Astrocyte (in vitro differentiated cells and primary cell): ENCODE measurements around the gene ASB6. TPM values are rescaled to one million over a fixed set of nuclear protein-coding genes. Genes with fewer than 3 reads are reported as not detected.

Experiments
- DNase-seq: peaks from one replicate; pipeline ENCODE4 v3.0.0-alpha.2; 2010; ENCODE audit warnings: low read depth
- FAIRE-seq: peaks from 2 replicates; lab custom pipeline; 2011; peaks lifted over from hg19 to GRCh38; lab: Jason Lieb, UNC
- H2AFZ ChIP-seq: 2 replicates; pipeline ENCODE4 v1.6.0; 2012; ENCODE audit warnings: low read depth, low read length, inconsistent platforms
- H3K27ac ChIP-seq: 2 replicates; pipeline ENCODE4 v1.5.1; 2011; ENCODE audit warnings: low read depth, low read length, inconsistent platforms
- H3K27me3 ChIP-seq: 2 replicates; pipeline ENCODE4 v1.6.0; 2011; ENCODE audit warnings: low read length, inconsistent platforms; ENCODE audit not compliant: insufficient read depth
- H3K36me3 ChIP-seq: 2 replicates; pipeline ENCODE4 v1.5.1; 2011; ENCODE audit warnings: low read length, inconsistent platforms; ENCODE audit not compliant: insufficient read depth
- H3K4me1 ChIP-seq: 2 replicates; pipeline ENCODE4 v1.5.1; 2011; ENCODE audit warnings: low read length, inconsistent platforms; ENCODE audit not compliant: insufficient read depth
- H3K4me2 ChIP-seq: 2 replicates; pipeline ENCODE4 v1.6.0; 2012; ENCODE audit warnings: low read length, inconsistent platforms
- H3K4me3 ChIP-seq: 2 replicates; pipeline ENCODE4 v1.5.1; 2011; ENCODE audit warnings: low read depth, mild to moderate bottlenecking, low read length, inconsistent platforms; ENCODE audit not compliant: insufficient read depth
- H3K79me2 ChIP-seq: 2 replicates; pipeline ENCODE4 v1.6.0; 2012; ENCODE audit warnings: mild to moderate bottlenecking, low read length, inconsistent platforms; ENCODE audit not compliant: insufficient read depth
- H3K9ac ChIP-seq: 2 replicates; pipeline ENCODE4 v1.6.0; 2012; ENCODE audit warnings: mild to moderate bottlenecking, low read length, inconsistent platforms
- H3K9me3 ChIP-seq: 2 replicates; pipeline ENCODE4 v1.5.1; 2012; ENCODE audit warnings: low read depth, mild to moderate bottlenecking, low read length, inconsistent platforms; ENCODE audit not compliant: insufficient read depth
- H4K20me1 ChIP-seq: 2 replicates; pipeline ENCODE4 v1.6.0; 2012; ENCODE audit warnings: low read length, inconsistent platforms; ENCODE audit not compliant: insufficient read depth
- H3K27ac Mint-ChIP-seq: one replicate; pipeline ENCODE4 v1.8.0; 2021; ENCODE audit warnings: mild to moderate bottlenecking, mixed read lengths; ENCODE audit not compliant: unreplicated experiment
- H3K27me3 Mint-ChIP-seq: one replicate; pipeline ENCODE4 v1.8.0; 2021; ENCODE audit warnings: low read depth, mixed read lengths; ENCODE audit not compliant: unreplicated experiment
- H3K36me3 Mint-ChIP-seq: one replicate; pipeline ENCODE4 v1.8.0; 2021; ENCODE audit warnings: low read depth, mixed read lengths; ENCODE audit not compliant: unreplicated experiment
- H3K4me1 Mint-ChIP-seq: one replicate; pipeline ENCODE4 v1.8.0; 2021; ENCODE audit warnings: low read depth, mixed read lengths; ENCODE audit not compliant: unreplicated experiment
- H3K4me3 Mint-ChIP-seq: one replicate; pipeline ENCODE4 v1.8.0; 2021; ENCODE audit warnings: mild to moderate bottlenecking, moderate library complexity, mixed read lengths; ENCODE audit not compliant: unreplicated experiment
- H3K9me3 Mint-ChIP-seq: one replicate; pipeline ENCODE4 v1.8.0; 2021; ENCODE audit warnings: mild to moderate bottlenecking, mixed read lengths; ENCODE audit not compliant: unreplicated experiment
- EZH2 ChIP-seq: IDR thresholded peaks from 2 replicates; pipeline ENCODE4 v1.6.1; 2012; ENCODE audit warnings: mild to moderate bottlenecking, low read length, inconsistent platforms; ENCODE audit not compliant: insufficient read depth
- total RNA-seq: library from RNA; stranded (reverse); gene quantifications from 2 replicates; pipeline ENCODE4 v1.2.1, GENCODE V29; 2021
- TF ChIP-seq, protein P1 (sequence below): IDR thresholded peaks from 2 replicates; pipeline ENCODE4 v1.5.1; 2011; ENCODE audit warnings: low read depth, mild to moderate bottlenecking, inconsistent platforms, low read length, moderate library complexity; ENCODE audit not compliant: insufficient read depth

The ASB6 gene
- total RNA-seq, 1 donor from 2014 or later = 24.3 TPM

DNA sequence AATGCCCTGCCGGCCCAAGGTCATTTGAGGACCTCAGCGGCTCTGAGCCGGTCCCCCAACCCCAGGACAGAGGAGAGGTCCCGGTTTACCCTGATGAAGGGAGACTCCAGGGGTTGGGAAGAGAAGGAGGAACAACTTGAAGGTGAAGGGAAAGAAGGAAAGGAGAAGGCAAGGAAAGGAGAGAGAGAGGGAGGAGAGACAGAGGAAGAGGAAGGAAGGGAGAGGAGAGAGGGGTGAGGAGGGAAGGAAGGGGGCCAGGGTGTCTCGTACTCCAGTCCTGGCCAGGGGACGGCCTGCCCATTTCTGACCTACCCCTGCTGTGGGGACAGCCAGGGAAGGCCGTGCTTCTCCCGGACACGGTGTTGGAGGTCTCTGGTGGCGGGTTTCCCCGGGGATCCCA is 25.4 kb upstream of the ASB6 start:
- DNase-seq = no peak
- FAIRE-seq = no peak
- no peaks in the 10 kb centered on the region for H3K36me3 ChIP-seq
- no peak overlapping the region for H3K4me2 ChIP-seq
- H3K27ac ChIP-seq = no peak overlapping the region
- no peaks in the 10 kb centered on the region for H3K9me3 ChIP-seq
- no peaks in the 10 kb centered on the region for H3K79me2 ChIP-seq
- H3K36me3 Mint-ChIP-seq = no peaks in the 10 kb centered on the region
- H3K4me3 ChIP-seq = no peak overlapping the region
- H2AFZ ChIP-seq = no peak overlapping the region
- H4K20me1 ChIP-seq = peaks cover 3% of the 10 kb centered on the region
- no peaks in the 10 kb centered on the region for H3K9me3 Mint-ChIP-seq
- TF ChIP-seq EZH2 = no peak
- TF ChIP-seq, protein P1, sequence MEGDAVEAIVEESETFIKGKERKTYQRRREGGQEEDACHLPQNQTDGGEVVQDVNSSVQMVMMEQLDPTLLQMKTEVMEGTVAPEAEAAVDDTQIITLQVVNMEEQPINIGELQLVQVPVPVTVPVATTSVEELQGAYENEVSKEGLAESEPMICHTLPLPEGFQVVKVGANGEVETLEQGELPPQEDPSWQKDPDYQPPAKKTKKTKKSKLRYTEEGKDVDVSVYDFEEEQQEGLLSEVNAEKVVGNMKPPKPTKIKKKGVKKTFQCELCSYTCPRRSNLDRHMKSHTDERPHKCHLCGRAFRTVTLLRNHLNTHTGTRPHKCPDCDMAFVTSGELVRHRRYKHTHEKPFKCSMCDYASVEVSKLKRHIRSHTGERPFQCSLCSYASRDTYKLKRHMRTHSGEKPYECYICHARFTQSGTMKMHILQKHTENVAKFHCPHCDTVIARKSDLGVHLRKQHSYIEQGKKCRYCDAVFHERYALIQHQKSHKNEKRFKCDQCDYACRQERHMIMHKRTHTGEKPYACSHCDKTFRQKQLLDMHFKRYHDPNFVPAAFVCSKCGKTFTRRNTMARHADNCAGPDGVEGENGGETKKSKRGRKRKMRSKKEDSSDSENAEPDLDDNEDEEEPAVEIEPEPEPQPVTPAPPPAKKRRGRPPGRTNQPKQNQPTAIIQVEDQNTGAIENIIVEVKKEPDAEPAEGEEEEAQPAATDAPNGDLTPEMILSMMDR = no peak
- H3K4me1 Mint-ChIP-seq = no peaks in the 10 kb centered on the region
- H3K27me3 ChIP-seq = peaks cover 16% of the 10 kb centered on the region
- H3K27ac Mint-ChIP-seq = no peak overlapping the region
- no peak overlapping the region for H3K9ac ChIP-seq
- peaks cover 10% of the 10 kb centered on the region for H3K4me1 ChIP-seq
- H3K4me3 Mint-ChIP-seq = no peak overlapping the region
- H3K27me3 Mint-ChIP-seq = peaks cover 29% of the 10 kb centered on the region

DNA sequence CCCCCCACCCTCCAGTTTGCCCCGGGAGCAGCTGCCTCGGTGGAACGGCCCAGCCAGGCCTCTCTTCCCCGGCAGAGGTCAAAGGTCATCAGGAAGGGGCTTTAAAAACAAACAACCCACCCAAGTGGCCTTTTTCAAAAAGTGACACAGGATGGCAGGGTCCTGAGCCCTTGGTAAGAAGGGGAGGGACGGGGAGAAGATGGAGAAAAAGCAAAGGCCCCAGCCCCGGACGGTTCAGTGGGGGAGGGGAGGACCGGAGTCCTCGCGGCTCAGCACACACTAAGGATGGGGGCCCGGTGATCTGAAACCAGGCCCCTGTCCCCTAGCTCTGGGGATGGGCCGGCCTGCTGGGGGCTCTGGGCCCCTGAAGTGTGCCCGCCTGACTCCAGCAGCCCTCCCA is 24.6 kb upstream of the ASB6 start:
- Mint-ChIP-seq H3K4me1 (no peaks in the 10 kb centered on the region), H3K36me3 (no peaks in the 10 kb centered on the region), H3K27ac (no peak overlapping the region), H3K27me3 (peaks cover 27% of the 10 kb centered on the region), H3K4me3 (no peak overlapping the region), H3K9me3 (no peaks in the 10 kb centered on the region)
- H3K4me2 ChIP-seq = no peak overlapping the region
- no peaks in the 10 kb centered on the region for H3K36me3 ChIP-seq
- no peak overlapping the region for H3K27ac ChIP-seq
- FAIRE-seq (no peak), DNase-seq (no peak)
- H3K4me1 ChIP-seq = peaks cover 10% of the 10 kb centered on the region
- peaks cover 3% of the 10 kb centered on the region for H4K20me1 ChIP-seq
- H2AFZ ChIP-seq = no peak overlapping the region
- H3K4me3 ChIP-seq = no peak overlapping the region
- no peak overlapping the region for H3K9ac ChIP-seq
- H3K79me2 ChIP-seq = no peaks in the 10 kb centered on the region
- peaks cover 16% of the 10 kb centered on the region for H3K27me3 ChIP-seq
- H3K9me3 ChIP-seq = no peaks in the 10 kb centered on the region
- TF ChIP-seq, protein P1 = no peak
- no peak for TF ChIP-seq EZH2

DNA sequence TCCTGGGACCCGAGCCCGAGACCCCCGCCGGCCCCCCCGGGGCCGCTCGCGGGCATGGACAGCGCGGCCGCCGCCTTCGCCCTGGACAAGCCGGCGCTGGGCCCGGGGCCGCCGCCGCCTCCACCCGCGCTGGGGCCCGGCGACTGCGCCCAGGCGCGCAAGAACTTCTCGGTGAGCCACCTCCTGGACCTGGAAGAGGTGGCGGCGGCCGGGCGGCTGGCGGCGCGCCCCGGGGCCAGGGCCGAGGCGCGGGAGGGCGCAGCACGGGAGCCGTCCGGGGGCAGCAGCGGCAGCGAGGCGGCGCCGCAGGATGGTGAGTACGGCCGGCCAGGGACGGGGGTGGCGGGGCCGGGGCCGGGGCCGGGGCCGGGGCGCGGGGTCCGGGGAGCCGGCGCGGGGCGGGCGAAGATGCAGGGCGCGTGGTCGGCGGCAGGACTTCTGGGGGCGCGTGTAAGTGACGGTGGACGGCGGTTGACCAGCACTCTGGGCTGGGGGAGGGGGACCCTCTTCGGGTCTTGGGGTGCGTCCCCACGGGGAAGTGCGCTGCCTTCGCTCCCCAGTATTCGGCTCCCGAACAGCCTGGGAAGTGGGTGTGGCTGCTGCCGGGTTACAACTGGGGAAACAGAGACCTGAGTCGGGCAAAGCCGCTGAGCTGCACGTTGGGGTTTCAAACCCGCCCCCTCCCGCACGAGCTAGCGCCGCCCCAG is 24.0 kb upstream of the ASB6 start:
- no peak for FAIRE-seq
- Mint-ChIP-seq H3K27ac (no peak overlapping the region), H3K4me3 (no peak overlapping the region)

More for the DNA sequence above, 24.0 kb upstream of the ASB6 start:
- Histone ChIP-seq H3K4me1 (peaks cover 10% of the 10 kb centered on the region), H3K9ac (no peak overlapping the region), H4K20me1 (peaks cover 3% of the 10 kb centered on the region), H3K27ac (no peak overlapping the region), H2AFZ (no peak overlapping the region), H3K79me2 (no peaks in the 10 kb centered on the region), H3K4me3 (no peak overlapping the region), H3K4me2 (peak overlapping the region; percentile 73), H3K36me3 (no peaks in the 10 kb centered on the region), H3K9me3 (no peaks in the 10 kb centered on the region), H3K27me3 (peaks cover 16% of the 10 kb centered on the region)
- DNase-seq = no peak
- Mint-ChIP-seq H3K36me3 (no peaks in the 10 kb centered on the region), H3K9me3 (no peaks in the 10 kb centered on the region), H3K4me1 (no peaks in the 10 kb centered on the region), H3K27me3 (peaks cover 31% of the 10 kb centered on the region)
- TF ChIP-seq, protein P1 = no peak
- peak; percentile 65 for TF ChIP-seq EZH2
